ENCODE measurements around the gene TTC27. TPM values are rescaled to one million over a fixed set of nuclear protein-coding genes. Genes with fewer than 3 reads are reported as not detected.

The TTC27 gene
- total RNA-seq, 2 donors from 2014 or later, result 5.9 to 6.0 TPM

- H3K27ac ChIP-seq, result no peak overlapping the region
- no peak for TF ChIP-seq CTCF (IDR thresholded peaks at IDR 0.05)
- no peak for DNase-seq (ENCODE audit: low spot score)
- no peaks in the 10 kb centered on the region for H3K4me1 ChIP-seq
- no peak overlapping the region for H3K4me3 ChIP-seq
- no peaks in the 10 kb centered on the region for H3K27me3 ChIP-seq
- no peaks in the 10 kb centered on the region for H3K9me3 ChIP-seq
- peaks cover 68% of the 10 kb centered on the region for H3K36me3 ChIP-seq
These were observed 13.8 kb upstream of the TTC27 start for GRCh38 chr2:32614084-32614483.

GRCh38 chr2:32617599-32618189, 10.2 kb upstream of the TTC27 start:
- Histone ChIP-seq H3K27ac (no peak overlapping the region), H3K4me1 (peaks cover 0 to 8% of the 10 kb centered on the region in 2 donors), H3K4me3 (no peak overlapping the region), H3K36me3 (peaks cover 57% of the 10 kb centered on the region), H3K27me3 (no peaks in the 10 kb centered on the region), H3K9me3 (no peaks in the 10 kb centered on the region)
- no peak for DNase-seq (ENCODE audit: low spot score)
- TF ChIP-seq CTCF (IDR thresholded peaks at IDR 0.05), result no peak

GRCh38 chr2:32622570-32623310, 5.1 kb upstream of the TTC27 start:
- H3K9me3 ChIP-seq, result no peaks in the 10 kb centered on the region
- H3K4me1 ChIP-seq, result peaks cover 0 to 23% of the 10 kb centered on the region in 2 donors
- TF ChIP-seq CTCF (IDR thresholded peaks at IDR 0.05), result no peak
- no peak for DNase-seq (ENCODE audit: low spot score)
- no peaks in the 10 kb centered on the region for H3K27me3 ChIP-seq
- H3K4me3 ChIP-seq, result no peak overlapping the region
- peak overlapping the region in 1 of 2 donors; percentile 38 for H3K27ac ChIP-seq
- peaks cover 23% of the 10 kb centered on the region for H3K36me3 ChIP-seq

GRCh38 chr2:32623311-32623706, 4.5 kb upstream of the TTC27 start:
- Histone ChIP-seq H3K4me1 (peaks cover 0 to 23% of the 10 kb centered on the region in 2 donors), H3K4me3 (no peak overlapping the region), H3K36me3 (peaks cover 19% of the 10 kb centered on the region), H3K27me3 (no peaks in the 10 kb centered on the region), H3K9me3 (no peaks in the 10 kb centered on the region), H3K27ac (peak overlapping the region in 1 of 2 donors; percentile 38)
- DNase-seq (ENCODE audit: low spot score), result no peak
- no peak for TF ChIP-seq CTCF (IDR thresholded peaks at IDR 0.05)

- H3K4me1 ChIP-seq, result peaks cover 0 to 32% of the 10 kb centered on the region in 2 donors
- no peak overlapping the region for H3K27ac ChIP-seq
- no peaks in the 10 kb centered on the region for H3K9me3 ChIP-seq
- H3K27me3 ChIP-seq, result no peaks in the 10 kb centered on the region
- DNase-seq (ENCODE audit: low spot score), result no peak
- no peak overlapping the region for H3K4me3 ChIP-seq
- H3K36me3 ChIP-seq, result peaks cover 6% of the 10 kb centered on the region
- TF ChIP-seq CTCF (IDR thresholded peaks at IDR 0.05), result no peak
These were observed 3.0 kb upstream of the TTC27 start for GRCh38 chr2:32624812-32625211.
